Measurements from ENCODE around the gene SLK.

SLK gene

GRCh38 chr10:103942866-103943265 lies 24.1 kb upstream of the SLK start:
- DNase-seq: no peak

DNA sequence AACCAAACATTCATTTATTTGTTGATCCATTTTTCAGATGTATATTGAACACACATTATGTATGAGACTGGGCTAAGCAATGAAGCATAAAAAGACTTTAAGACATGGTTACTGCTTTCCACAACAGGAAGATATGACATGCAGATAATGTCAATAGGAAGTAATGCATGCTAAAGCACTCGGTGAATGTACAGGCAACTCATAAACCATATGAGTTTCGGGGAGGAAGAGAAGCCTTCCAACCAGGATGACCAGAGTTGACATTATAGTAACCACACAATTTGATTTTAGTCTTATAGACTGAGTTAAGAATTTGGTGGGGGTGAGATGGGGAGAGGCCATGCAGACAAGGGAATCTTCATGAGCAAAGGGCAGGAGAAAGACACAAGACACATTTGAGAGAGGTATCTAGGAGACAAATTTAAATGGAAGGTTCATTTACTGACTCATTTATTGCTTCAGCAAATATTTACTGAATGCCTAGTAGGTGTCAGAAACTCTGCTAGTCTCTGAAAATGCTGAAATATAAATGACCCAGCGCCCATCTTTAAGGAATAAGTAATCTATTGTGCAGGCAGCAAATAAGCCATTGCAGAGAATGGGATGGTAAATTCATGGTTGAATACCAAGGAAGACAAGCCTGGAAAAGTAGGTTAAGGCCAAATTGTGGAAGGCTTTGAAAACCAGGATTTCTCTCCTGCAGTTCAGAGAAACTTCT lies 19.0 kb upstream of the SLK start:
- DNase-seq: peak; percentile 5

GRCh38 chr10:103949728-103950127 lies 17.2 kb upstream of the SLK start:
- no peak for DNase-seq

DNA sequence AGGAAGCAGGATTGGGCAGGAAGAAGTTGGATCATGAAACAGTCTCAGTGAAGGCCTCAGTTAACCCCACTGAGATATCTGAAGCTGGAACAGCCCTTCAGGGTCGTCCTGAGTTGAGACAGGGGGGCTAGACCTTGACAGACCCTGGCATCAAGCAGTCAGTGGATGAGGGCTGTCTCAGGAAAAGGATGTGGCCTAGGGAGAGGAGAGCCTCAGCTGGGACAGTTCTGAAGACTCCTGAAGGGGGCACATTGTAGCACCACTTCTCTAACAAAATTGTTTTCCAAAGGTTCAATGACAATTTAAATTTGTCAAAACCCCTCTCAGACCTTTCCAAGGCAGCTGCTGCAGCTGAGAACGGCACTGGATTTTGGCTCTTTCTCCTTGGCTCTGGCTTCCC lies 15.8 kb upstream of the SLK start:
- DNase-seq: no peak

GRCh38 chr10:103951942-103952341 lies 15.0 kb upstream of the SLK start:
- DNase-seq: no peak

DNA sequence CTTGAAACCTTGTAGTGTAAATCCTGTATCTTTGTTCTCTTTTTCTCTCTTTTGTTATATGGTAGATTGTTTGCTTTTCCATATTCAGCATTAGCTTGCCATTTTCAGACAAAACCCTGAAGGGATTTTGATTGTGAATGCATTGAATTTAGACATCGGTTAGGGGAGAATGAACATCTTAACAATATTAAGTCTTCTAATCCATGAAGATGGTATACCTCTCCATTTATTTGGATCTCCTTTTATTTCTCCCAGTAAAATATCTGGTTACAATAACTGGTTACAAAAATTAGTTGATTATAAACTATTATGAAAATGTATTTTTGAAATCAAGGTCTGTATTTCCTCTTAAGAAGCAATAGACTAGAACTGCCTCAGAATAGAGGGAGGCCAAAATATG lies 12.4 kb upstream of the SLK start:
- no peak for DNase-seq

DNA sequence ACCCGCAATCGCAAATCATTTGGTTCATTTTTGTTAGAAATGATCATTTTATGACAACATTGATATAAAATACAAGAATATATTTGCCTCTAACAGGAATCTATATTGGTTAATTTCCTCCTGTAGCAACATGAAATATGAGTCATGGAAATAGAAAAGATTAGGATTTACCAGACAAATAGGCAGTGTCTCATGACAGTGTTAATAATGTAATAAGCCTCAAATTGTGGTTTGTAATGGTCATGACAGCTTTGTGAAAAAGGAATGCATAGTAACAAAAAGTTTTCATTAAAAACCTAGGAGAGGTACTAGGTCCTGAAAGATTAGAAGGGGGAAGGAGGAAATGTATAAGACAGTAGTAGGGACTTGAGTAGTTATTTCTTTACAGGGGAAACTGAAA lies 7.9 kb upstream of the SLK start:
- no peak for DNase-seq

DNA sequence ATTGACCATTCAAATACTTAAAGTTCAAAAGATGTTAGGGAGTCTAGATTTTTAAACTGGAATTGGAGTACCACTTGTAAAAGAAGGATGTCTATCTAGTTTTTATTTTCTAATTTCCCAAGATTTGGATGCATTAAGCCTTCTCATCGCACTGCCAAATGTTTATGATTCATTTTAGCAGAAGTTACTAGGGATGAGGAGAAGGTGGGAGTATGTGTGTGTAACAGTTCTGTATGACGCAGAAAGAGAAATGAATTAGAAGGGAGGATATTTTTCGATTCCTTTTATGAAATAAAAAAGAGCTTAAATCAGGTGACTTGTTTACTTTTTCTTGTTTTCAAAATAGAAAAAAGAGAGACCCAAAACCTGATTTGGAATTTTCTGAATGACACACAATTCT lies 6.8 kb upstream of the SLK start:
- no peak for DNase-seq

GRCh38 chr10:103967448-103968071 lies 620 bp downstream of the SLK start:
- peak; percentile 29 for DNase-seq

- DNase-seq: no peak
Observed at GRCh38 chr10:103968441-103969391, 1.8 kb downstream of the SLK start.

- DNase-seq: no peak
Observed at GRCh38 chr10:103969436-103969835, 2.5 kb downstream of the SLK start.

DNA sequence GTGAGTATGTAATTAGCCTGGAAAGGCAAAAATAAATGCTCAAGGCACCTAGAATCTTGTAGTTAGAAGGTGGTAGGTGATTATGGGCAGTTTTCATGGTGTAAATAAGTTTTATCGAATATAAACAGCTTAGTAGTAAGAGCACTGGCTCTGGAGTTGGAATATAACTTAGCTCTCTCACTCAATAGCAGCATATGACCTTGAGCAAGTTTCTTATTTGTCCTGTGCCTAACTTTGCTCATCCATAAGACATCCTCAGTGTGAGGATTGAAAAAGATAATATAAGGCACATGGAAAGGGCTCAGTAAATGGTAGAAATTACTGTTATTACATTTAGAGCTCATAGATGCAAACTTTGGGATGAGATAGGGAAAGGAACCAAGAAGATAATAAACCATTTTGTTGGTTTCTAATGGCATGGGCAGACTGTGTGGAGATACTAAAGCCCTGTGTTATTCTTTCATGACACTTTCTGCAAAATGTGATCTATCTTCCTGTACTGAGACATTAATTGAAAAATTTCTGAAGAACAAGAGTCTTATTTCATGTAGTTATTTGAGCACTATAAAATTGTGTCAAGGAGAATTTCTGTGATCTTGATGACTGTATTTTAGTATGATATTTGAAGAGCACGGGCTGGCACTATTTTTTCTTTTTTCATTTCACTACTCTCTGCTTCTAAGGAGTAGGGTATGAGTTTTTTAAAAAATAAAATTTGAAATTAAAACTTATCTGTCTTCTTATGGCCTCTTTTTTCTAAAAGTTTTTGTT lies 3.1 kb downstream of the SLK start:
- no peak for DNase-seq

DNA sequence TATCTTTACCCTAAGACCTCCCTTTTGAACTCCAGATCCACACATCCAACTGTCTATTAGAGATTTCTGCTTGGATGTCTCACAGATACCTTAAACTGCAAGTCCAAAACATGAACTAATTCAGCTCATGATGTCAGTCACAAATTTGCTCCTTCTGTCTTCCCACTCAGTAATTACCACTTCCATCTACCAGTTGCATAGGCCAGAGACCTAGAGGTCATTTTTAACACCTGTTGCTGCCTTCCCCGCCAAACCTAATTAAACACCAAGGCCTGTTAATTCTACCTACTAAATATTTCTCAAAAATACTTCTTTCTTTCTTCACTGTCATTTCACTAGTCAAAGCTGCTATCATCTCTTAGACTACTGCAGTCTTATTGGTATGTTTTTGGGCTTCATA lies 8.2 kb downstream of the SLK start:
- no peak for DNase-seq

GRCh38 chr10:103977204-103977603 lies 10.3 kb downstream of the SLK start:
- DNase-seq: no peak

GRCh38 chr10:103979530-103979929 lies 12.6 kb downstream of the SLK start:
- no peak for DNase-seq

DNA sequence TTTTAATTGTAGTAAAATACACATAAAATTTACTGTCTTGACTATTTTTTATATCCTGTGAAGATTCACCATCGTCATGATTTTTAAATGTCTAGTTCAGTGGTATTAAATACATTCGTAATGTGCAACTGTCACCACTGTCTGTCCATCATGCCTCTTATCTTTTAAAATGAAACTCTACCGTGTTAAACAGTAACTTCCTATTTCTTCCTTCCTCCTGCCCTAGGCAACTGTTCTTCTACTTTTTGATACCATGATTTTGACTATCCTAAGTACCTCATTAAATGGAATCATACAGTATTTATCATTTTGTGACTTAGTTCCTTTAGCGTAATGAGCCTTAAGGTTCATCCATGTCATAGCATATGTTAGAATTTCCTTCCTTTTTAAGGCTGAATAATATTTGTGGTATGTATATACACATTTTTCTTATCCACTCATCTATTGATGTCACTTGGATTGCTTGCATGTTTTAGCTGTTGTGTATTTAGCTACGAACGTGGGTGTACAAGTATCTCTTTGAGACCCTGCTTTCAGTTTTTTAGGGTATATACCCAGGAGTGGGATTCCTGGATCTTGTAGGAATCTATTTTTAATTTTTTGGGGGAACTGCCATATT lies 13.5 kb downstream of the SLK start:
- DNase-seq: no peak

- no peak for DNase-seq
Observed at GRCh38 chr10:103982639-103983038, 15.7 kb downstream of the SLK start.

DNA sequence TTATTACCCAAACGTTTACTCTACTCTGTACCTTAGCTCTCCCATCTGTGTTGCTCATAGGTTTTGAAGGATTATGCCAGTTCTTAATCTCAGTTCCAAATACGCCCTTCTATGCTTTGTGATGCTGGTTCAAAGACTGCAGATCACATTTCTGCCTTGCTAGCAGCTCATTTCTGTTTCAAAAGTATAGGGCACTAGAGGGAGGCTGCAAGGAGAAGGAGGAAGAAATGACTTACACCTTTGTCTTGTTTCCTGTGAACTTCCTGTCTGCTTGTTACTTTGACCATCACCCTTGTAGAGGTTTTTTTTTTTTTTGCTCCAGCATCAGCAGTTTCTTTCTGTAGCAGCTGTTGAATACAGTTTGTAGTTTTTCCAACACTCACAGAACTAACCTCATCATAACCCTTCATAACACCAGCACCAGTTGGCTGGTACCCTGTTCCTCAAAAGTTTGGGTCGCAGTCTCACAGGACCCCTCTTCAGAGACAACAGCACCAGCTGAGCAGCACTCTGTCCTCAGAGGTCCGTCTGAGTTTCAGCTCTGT lies 16.5 kb downstream of the SLK start:
- peak; percentile 76 for DNase-seq

GRCh38 chr10:103985726-103986125 lies 18.8 kb downstream of the SLK start:
- no peak for DNase-seq

DNA sequence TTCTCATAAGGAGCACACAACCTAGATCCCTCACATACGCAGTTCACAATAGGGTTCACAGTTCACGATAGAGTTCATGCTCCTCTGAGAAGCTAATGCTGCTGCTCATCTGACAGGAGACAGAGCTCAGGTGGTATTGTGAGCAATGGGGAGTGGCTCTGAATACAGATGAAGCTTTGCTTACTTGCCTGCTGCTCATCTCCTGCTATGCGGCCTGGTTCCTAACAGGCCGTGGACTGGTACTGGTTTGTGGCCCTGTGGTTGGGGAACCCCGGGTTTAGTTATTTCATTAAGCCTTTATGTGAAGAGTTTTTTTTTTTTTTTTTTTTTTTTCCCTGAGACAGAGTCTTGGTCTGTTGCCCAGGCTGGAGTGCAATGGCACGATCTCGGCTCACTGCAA lies 19.4 kb downstream of the SLK start:
- peak; percentile 32 for DNase-seq

DNA sequence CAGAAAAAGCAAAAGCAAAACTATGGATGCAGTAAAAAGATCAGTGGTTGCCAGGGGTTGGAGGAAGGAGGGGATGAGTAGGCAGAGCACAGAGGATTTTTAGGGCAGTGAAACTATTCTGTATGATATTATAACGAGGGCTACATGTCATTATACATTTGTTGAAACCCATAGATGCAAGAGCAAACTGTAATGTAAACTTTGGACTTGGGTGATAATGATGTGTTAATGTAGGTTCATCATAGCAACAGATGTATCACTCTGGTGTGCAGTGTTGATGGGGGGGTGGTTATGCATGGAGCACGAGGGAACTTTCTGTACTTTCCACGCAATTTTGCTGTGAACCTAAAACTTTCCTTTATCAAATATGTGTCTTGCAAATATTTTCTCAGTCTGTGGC lies 23.2 kb downstream of the SLK start:
- no peak for DNase-seq

GRCh38 chr10:103990531-103990930 lies 23.6 kb downstream of the SLK start:
- no peak for DNase-seq
